RWPE2 (cell line): Measurements from ENCODE around the gene RAC2.

Experiments
- ATAC-seq: fragments of 200-7000 bp; cut with Tn5 transposase; 3 replicates; pipeline ENCODE4 v1.9.1; 2021; ENCODE audit warnings: low read depth
- DNase-seq: peaks from one replicate; pipeline ENCODE4 v3.0.0-alpha.2; 2020; ENCODE audit warnings: low spot score
- H3K27ac ChIP-seq: fragments of 450-650 bp; 2 replicates; pipeline ENCODE4 v1.5.1; 2017; ENCODE audit warnings: mild to moderate bottlenecking; ENCODE audit not compliant: poor library complexity, severe bottlenecking
- H3K27me3 ChIP-seq: fragments of 250-450 bp; sonication (Bioruptor Pico); 2 replicates; pipeline ENCODE4 v1.5.1; 2021; ENCODE audit warnings: mild to moderate bottlenecking, moderate library complexity; ENCODE audit not compliant: insufficient read depth, poor library complexity, severe bottlenecking
- H3K36me3 ChIP-seq: fragments of 250-450 bp; sonication (Bioruptor Pico); 2 replicates; pipeline ENCODE4 v1.5.1; 2020; ENCODE audit warnings: low read depth, mild to moderate bottlenecking, moderate library complexity
- H3K4me1 ChIP-seq: fragments of 250-450 bp; sonication (Bioruptor Pico); 2 replicates; pipeline ENCODE4 v1.5.1; 2021; ENCODE audit warnings: mild to moderate bottlenecking, moderate library complexity; ENCODE audit not compliant: insufficient read depth, poor library complexity, severe bottlenecking
- H3K4me3 ChIP-seq: fragments of 250-450 bp; sonication (Bioruptor Pico); 2 replicates; pipeline ENCODE4 v1.5.1; 2021; ENCODE audit warnings: mild to moderate bottlenecking, moderate library complexity; ENCODE audit not compliant: severe bottlenecking
- H3K9me3 ChIP-seq: fragments of 250-450 bp; sonication (Bioruptor Pico); 2 replicates; pipeline ENCODE4 v1.5.1; 2021; ENCODE audit warnings: mild to moderate bottlenecking, moderate library complexity; ENCODE audit not compliant: severe bottlenecking
- TF ChIP-seq, protein P1 (sequence below): fragments of 450-650 bp; IDR thresholded peaks from one replicate; pipeline ENCODE4 v1.5.1; 2017; ENCODE audit warnings: mild to moderate bottlenecking, moderate library complexity; ENCODE audit not compliant: poor library complexity, severe bottlenecking

The RAC2 gene

DNA sequence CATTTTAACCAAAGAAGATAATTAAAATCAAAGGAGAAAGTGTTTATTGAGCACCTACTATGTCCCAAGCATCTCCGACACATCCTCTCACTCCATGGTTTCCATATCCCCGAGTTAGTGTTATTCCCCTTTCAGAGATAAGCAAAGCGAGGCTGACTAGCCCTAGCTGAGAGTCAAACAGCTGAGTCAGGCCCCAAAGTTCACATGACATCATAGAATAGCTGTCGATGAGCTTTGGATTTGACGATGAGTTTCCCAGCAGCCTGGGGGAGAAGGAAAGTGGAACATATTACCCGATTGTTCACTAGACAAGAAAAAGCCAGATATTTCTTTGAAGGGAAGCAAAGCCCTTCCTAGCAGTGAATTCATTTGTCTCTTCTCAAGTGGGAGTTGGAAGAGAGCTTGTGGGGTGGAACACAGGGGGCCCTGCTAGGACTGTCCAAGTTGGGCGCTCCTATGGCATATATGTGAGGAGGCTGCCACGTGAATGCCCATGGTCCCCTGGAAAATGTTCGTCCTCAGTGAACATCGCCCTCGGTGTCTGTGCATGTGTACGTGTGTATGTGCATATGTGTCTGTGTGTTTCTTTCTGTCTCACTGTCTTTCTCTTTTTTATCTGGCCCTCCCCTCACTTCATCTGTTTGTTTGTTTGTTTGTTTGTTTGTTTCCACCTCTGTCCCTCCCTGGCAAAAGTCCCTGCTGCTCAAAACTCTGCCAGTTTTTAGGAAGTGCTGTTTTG, 37.7 kb upstream of the RAC2 start:
- TF ChIP-seq, protein P1, sequence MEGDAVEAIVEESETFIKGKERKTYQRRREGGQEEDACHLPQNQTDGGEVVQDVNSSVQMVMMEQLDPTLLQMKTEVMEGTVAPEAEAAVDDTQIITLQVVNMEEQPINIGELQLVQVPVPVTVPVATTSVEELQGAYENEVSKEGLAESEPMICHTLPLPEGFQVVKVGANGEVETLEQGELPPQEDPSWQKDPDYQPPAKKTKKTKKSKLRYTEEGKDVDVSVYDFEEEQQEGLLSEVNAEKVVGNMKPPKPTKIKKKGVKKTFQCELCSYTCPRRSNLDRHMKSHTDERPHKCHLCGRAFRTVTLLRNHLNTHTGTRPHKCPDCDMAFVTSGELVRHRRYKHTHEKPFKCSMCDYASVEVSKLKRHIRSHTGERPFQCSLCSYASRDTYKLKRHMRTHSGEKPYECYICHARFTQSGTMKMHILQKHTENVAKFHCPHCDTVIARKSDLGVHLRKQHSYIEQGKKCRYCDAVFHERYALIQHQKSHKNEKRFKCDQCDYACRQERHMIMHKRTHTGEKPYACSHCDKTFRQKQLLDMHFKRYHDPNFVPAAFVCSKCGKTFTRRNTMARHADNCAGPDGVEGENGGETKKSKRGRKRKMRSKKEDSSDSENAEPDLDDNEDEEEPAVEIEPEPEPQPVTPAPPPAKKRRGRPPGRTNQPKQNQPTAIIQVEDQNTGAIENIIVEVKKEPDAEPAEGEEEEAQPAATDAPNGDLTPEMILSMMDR, result no peak
- no peak overlapping the region for H3K4me3 ChIP-seq
- DNase-seq (no peak), ATAC-seq (no peak)
- no peaks in the 10 kb centered on the region for H3K36me3 ChIP-seq
- H3K9me3 ChIP-seq, result no peaks in the 10 kb centered on the region
- peaks cover 7% of the 10 kb centered on the region for H3K4me1 ChIP-seq
- H3K27ac ChIP-seq, result no peak overlapping the region
- no peaks in the 10 kb centered on the region for H3K27me3 ChIP-seq

DNA sequence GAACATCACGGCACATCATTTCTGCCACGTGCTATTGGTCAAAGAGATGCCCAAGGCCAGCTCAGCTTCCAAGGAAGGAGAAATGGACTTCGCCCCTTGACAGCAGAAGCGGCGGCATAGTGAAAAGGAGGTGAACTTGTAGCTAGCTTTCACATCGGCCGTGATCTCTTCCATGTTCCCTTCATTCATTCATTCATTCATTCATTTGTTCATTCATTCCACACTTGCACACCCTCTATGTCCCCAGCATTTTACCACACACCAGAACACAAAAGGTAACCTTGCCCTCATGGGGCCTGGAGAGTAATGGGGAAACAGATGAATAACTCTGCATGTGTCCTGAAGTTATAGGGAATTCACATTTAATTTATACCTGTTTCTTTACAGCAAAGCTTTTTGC, 37.1 kb upstream of the RAC2 start:
- H3K4me1 ChIP-seq, result peaks cover 7% of the 10 kb centered on the region
- ATAC-seq (no peak), DNase-seq (no peak)
- H3K27ac ChIP-seq, result no peak overlapping the region
- H3K4me3 ChIP-seq, result no peak overlapping the region
- TF ChIP-seq, protein P1, result no peak
- H3K27me3 ChIP-seq, result no peaks in the 10 kb centered on the region
- H3K36me3 ChIP-seq, result no peaks in the 10 kb centered on the region
- H3K9me3 ChIP-seq, result no peaks in the 10 kb centered on the region

DNA sequence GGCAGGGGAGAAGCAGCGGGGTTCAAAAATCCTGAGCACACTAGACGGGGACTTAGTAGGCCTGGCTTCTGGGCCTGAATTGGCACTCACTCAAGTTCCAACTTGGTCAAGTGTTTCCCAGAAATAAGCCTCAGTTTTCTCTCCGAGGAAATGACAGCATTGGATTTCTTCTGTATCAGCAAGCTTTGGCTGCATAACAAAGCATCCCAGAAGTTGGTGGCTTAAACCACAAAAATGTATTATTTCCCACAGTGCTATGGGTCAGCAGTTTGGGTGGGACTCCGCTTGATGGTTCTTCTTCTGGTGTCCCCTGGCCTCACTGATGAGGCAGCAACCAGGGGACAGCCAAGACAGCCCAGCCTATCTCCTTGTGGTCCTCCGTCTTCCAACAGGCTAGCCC, 36.6 kb upstream of the RAC2 start:
- TF ChIP-seq, protein P1, result no peak
- no peak for ATAC-seq
- no peak overlapping the region for H3K4me3 ChIP-seq

DNA sequence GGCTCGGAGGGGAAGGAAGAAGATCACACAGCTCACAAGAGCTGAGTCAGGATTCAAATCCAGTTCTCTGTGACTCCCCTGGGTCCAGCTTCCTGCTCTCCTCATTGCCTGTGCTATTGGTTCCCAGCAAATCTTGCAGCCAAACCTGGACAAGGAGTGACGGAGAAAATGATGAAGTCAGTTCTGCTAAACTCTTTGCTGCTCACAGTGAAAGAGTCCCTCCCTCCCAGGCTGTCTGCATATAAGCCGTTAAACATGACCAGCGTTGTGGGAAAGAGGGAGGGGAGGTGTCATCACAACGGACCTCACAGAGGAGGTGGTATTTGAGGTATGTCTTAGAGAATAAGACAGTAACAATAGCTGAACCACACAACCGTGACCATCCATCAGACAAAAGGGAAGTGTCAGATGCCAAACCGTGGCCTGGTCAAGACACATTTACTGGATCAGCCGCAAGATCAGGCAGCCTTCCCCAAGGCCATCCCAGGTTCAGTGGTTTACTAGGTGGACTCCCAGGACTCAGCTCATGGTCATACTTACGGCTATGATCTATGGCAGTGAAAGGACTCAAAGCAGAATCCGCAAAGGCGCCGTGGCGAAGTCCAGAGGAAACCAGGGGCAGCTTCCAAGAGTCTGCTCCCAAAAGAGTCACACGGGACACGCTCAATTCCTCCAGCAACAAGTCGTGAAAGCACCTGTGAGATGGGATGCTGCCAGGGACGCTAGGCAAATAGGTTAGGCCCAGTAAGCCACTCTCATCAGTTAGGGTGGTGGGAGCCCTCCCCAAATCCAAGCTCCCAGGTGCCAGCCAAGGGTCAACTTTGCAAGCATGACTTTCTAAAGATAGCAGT, 35.5 kb upstream of the RAC2 start:
- ATAC-seq, result no peak
- Histone ChIP-seq H3K4me1 (peaks cover 7% of the 10 kb centered on the region), H3K27ac (no peak overlapping the region), H3K36me3 (no peaks in the 10 kb centered on the region), H3K27me3 (no peaks in the 10 kb centered on the region), H3K9me3 (no peaks in the 10 kb centered on the region), H3K4me3 (no peak overlapping the region)
- TF ChIP-seq, protein P1, result no peak
- DNase-seq, result no peak

More for the DNA sequence above, 36.6 kb upstream of the RAC2 start:
- DNase-seq, result no peak
- no peaks in the 10 kb centered on the region for H3K9me3 ChIP-seq
- H3K27ac ChIP-seq, result no peak overlapping the region
- H3K4me1 ChIP-seq, result peaks cover 7% of the 10 kb centered on the region
- H3K27me3 ChIP-seq, result no peaks in the 10 kb centered on the region
- H3K36me3 ChIP-seq, result no peaks in the 10 kb centered on the region

DNA sequence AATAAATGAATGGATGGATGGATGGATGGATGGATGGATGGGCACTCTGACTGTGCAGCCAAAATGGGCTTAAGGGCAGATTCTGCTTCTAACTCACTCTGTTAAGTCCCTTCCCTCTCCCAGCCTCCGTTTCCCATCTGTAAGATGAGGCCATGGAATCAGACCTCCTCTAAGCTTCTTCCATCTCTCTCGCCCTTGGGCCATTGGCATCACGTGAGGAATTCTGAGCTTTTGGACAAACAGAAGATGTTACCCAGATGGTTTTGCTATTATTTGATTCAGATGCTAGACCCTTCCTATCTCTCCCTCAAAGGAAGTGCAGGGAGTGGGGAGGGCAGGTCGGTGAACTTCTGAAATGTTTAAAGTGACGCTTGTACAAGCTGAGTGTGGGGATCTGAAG, 34.2 kb upstream of the RAC2 start:
- Histone ChIP-seq H3K27me3 (no peaks in the 10 kb centered on the region), H3K4me3 (no peak overlapping the region), H3K4me1 (peaks cover 7% of the 10 kb centered on the region), H3K36me3 (no peaks in the 10 kb centered on the region), H3K27ac (no peak overlapping the region), H3K9me3 (no peaks in the 10 kb centered on the region)
- DNase-seq (no peak), ATAC-seq (no peak)
- TF ChIP-seq, protein P1, result no peak
